GM23338 (cell line): ENCODE data around the gene PIK3AP1. TPM values are rescaled to one million over a fixed set of nuclear protein-coding genes. Genes with fewer than 3 reads are reported as not detected.

Experiments
- ATAC-seq: fragments of 200-7000 bp; cut with Tn5 transposase; 3 replicates; pipeline ENCODE4 v1.9.1; 2020
- DNase-seq: peaks from one replicate; pipeline ENCODE4 v3.0.0-alpha.2; 2015; ENCODE audit warnings: low spot score
- H2AFZ ChIP-seq: fragments of 200-600 bp; sonication (generic); 2 replicates; pipeline ENCODE4 v1.8.0; 2016; ENCODE audit warnings: antibody characterized with exemption, mild to moderate bottlenecking, moderate library complexity
- H3F3A ChIP-seq: fragments of 200-600 bp; sonication (generic); replicated peaks from 2 replicates; pipeline ENCODE4 v1.8.0; 2017; ENCODE audit warnings: antibody characterized with exemption, mixed run types, low read depth
- H3K27ac ChIP-seq: fragments of 200-600 bp; sonication (generic); 2 replicates; pipeline ENCODE4 v1.6.1; 2016; ENCODE audit warnings: low read depth
- H3K27me3 ChIP-seq: fragments of 200-600 bp; sonication (generic); 2 replicates; pipeline ENCODE4 v1.8.0; 2016; ENCODE audit warnings: mild to moderate bottlenecking, mixed run types, moderate library complexity; ENCODE audit not compliant: insufficient read depth
- H3K36me3 ChIP-seq: fragments of 200-600 bp; sonication (generic); 2 replicates; pipeline ENCODE4 v1.8.0; 2016; ENCODE audit warnings: mild to moderate bottlenecking; ENCODE audit not compliant: insufficient read depth
- H3K4me1 ChIP-seq: fragments of 200-600 bp; sonication (generic); 2 replicates; pipeline ENCODE4 v1.8.0; 2016; ENCODE audit warnings: mild to moderate bottlenecking, moderate library complexity; ENCODE audit not compliant: insufficient read depth
- H3K4me2 ChIP-seq: fragments of 200-600 bp; sonication (generic); 2 replicates; pipeline ENCODE4 v1.7.1; 2017; ENCODE audit warnings: mixed run types
- H3K4me3 ChIP-seq: fragments of 200-600 bp; sonication (generic); 2 replicates; pipeline ENCODE4 v1.6.1; 2016; ENCODE audit warnings: mixed run types
- H3K79me2 ChIP-seq: fragments of 200-600 bp; sonication (generic); replicated peaks from 2 replicates; pipeline ENCODE4 v1.8.0; 2017; ENCODE audit warnings: mild to moderate bottlenecking; ENCODE audit not compliant: insufficient read depth
- H3K9me2 ChIP-seq: fragments of 200-600 bp; sonication (generic); 2 replicates; pipeline ENCODE4 v1.8.0; 2017; ENCODE audit not compliant: insufficient read depth
- H4K20me1 ChIP-seq: fragments of 200-600 bp; sonication (generic); replicated peaks from 2 replicates; pipeline ENCODE4 v1.8.0; 2017; ENCODE audit warnings: mild to moderate bottlenecking; ENCODE audit not compliant: insufficient read depth
- H3K27ac Mint-ChIP-seq: 2 replicates; pipeline ENCODE4 v1.8.0; 2020; ENCODE audit warnings: inconsistent platforms, mild to moderate bottlenecking, moderate library complexity, mixed read lengths
- H3K27me3 Mint-ChIP-seq: 3 replicates; pipeline ENCODE4 v1.8.0; 2022; ENCODE audit warnings: low read depth, mild to moderate bottlenecking, moderate library complexity, mixed read lengths, inconsistent platforms; ENCODE audit not compliant: insufficient read depth, poor library complexity
- H3K36me3 Mint-ChIP-seq: 3 replicates; pipeline ENCODE4 v1.8.0; 2021; ENCODE audit warnings: low read depth, mild to moderate bottlenecking, inconsistent platforms, moderate library complexity, mixed read lengths
- H3K4me1 Mint-ChIP-seq: 3 replicates; pipeline ENCODE4 v1.8.0; 2020; ENCODE audit warnings: mild to moderate bottlenecking, inconsistent platforms, mixed read lengths
- H3K4me3 Mint-ChIP-seq: 3 replicates; pipeline ENCODE4 v1.8.0; 2021; ENCODE audit warnings: moderate library complexity, mild to moderate bottlenecking, inconsistent platforms, mixed read lengths
- H3K9me3 Mint-ChIP-seq: 3 replicates; pipeline ENCODE4 v1.8.0; 2020; ENCODE audit warnings: moderate library complexity, mild to moderate bottlenecking, inconsistent platforms, mixed read lengths
- ETS1 ChIP-seq: IDR thresholded peaks from 2 replicates; pipeline ENCODE4 v1.6.1; 2016; ENCODE audit warnings: antibody characterized with exemption
- EZH2phosphoT487 ChIP-seq: fragments of 200-600 bp; sonication (generic); IDR thresholded peaks from one replicate; pipeline ENCODE4 v1.8.1; 2018; ENCODE audit warnings: antibody characterized with exemption; ENCODE audit not compliant: unreplicated experiment
- JUNB ChIP-seq: IDR thresholded peaks from one replicate; pipeline ENCODE4 v1.6.1; 2016; ENCODE audit warnings: antibody characterized with exemption; ENCODE audit not compliant: unreplicated experiment
- NANOG ChIP-seq: IDR thresholded peaks from 2 replicates; pipeline ENCODE4 v1.6.1; 2016; ENCODE audit warnings: antibody characterized with exemption, borderline replicate concordance
- STAT1 ChIP-seq: IDR thresholded peaks from one replicate; pipeline ENCODE4 v1.6.1; 2016; ENCODE audit warnings: antibody characterized with exemption; ENCODE audit not compliant: unreplicated experiment
- ZNF114 ChIP-seq: fragments of 250-450 bp; sonication (Bioruptor Pico); IDR thresholded peaks from 2 replicates; pipeline ENCODE4 v1.5.0; 2020; ENCODE audit warnings: mild to moderate bottlenecking, moderate library complexity
- ZNF331 ChIP-seq: fragments of 250-450 bp; sonication (Bioruptor Pico); IDR thresholded peaks from 2 replicates; pipeline ENCODE4 v1.5.0; 2020; ENCODE audit warnings: low read depth, mild to moderate bottlenecking, moderate library complexity
- polyA plus RNA-seq: library from polyadenylated mRNA; unstranded; fragments of >200 nt; fragmentation: Nextera tagmentation; extraction: Ambion mirVana; gene quantifications from 2 replicates; pipeline ENCODE4 v1.2.1, GENCODE V29; 2016
- total RNA-seq: library from RNA; depleted of rRNA; stranded (reverse); fragments of >200 nt; shearing (Covaris generic); gene quantifications from 2 replicates; pipeline ENCODE4 v1.2.3, GENCODE V29; 2014
- TF ChIP-seq, protein P1 (sequence below): IDR thresholded peaks from one replicate; pipeline ENCODE4 v1.6.1; 2018; ENCODE audit warnings: antibody characterized with exemption; ENCODE audit not compliant: unreplicated experiment
- TF ChIP-seq, protein P2 (sequence below), 2 experiments: fragments of 200-600 bp in 1 of 2; sonication (generic) in 1 of 2; conservative IDR thresholded peaks; 2 replicates each; pipeline versions ENCODE4 v1.5.1 to v1.6.1; 2016 to 2017; ENCODE audit warnings: antibody characterized with exemption in 2 of 2, low read depth in 2 of 2, mild to moderate bottlenecking in 2 of 2, moderate library complexity in 1 of 2

PIK3AP1 gene
- total and polyA plus RNA-seq, 2 experiments from 2014 or later: 0.65 to 2.3 TPM

DNA sequence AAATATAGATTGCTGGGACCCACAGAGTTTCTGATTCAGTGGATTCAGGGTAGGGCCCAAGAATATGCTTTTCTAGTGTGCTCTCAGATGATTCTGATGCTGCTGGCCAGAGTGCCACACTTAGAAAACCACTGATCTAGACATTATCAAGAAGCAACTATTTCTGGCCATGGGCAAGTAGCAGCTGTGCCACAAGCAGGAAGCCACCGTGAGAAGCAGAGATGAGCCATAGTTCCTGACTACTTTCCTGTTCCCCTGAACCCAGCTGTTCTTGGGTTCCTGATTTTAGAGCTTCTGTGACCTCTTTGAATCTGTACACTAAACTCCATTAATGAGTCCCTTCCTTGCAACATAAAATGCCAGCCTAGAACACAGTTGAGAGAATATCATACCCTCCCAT, 38.1 kb upstream of the PIK3AP1 start:
- Mint-ChIP-seq H3K4me1 (no peaks in the 10 kb centered on the region), H3K36me3 (no peaks in the 10 kb centered on the region), H3K27ac (no peak overlapping the region), H3K27me3 (peaks cover 3% of the 10 kb centered on the region), H3K9me3 (no peaks in the 10 kb centered on the region), H3K4me3 (no peak overlapping the region)
- H3K9me2 ChIP-seq: 0 out of 2 replicates have a peak, but pooled peaks cover 2% of the 10 kb centered on the region
- H3K79me2 ChIP-seq: no peaks in the 10 kb centered on the region
- H3F3A ChIP-seq: no peaks in the 10 kb centered on the region
- H3K4me1 ChIP-seq: no peaks in the 10 kb centered on the region
- H4K20me1 ChIP-seq: no peaks in the 10 kb centered on the region
- H2AFZ ChIP-seq: no peak overlapping the region
- H3K4me3 ChIP-seq: no peak overlapping the region
- ATAC-seq (no peak), DNase-seq (no peak)
- no peak for TF ChIP-seq NANOG
- no peak for TF ChIP-seq JUNB
- TF ChIP-seq ZNF114 (CRISPR knock-in tag): no peak
- no peak for TF ChIP-seq EZH2phosphoT487
- TF ChIP-seq, protein P1, sequence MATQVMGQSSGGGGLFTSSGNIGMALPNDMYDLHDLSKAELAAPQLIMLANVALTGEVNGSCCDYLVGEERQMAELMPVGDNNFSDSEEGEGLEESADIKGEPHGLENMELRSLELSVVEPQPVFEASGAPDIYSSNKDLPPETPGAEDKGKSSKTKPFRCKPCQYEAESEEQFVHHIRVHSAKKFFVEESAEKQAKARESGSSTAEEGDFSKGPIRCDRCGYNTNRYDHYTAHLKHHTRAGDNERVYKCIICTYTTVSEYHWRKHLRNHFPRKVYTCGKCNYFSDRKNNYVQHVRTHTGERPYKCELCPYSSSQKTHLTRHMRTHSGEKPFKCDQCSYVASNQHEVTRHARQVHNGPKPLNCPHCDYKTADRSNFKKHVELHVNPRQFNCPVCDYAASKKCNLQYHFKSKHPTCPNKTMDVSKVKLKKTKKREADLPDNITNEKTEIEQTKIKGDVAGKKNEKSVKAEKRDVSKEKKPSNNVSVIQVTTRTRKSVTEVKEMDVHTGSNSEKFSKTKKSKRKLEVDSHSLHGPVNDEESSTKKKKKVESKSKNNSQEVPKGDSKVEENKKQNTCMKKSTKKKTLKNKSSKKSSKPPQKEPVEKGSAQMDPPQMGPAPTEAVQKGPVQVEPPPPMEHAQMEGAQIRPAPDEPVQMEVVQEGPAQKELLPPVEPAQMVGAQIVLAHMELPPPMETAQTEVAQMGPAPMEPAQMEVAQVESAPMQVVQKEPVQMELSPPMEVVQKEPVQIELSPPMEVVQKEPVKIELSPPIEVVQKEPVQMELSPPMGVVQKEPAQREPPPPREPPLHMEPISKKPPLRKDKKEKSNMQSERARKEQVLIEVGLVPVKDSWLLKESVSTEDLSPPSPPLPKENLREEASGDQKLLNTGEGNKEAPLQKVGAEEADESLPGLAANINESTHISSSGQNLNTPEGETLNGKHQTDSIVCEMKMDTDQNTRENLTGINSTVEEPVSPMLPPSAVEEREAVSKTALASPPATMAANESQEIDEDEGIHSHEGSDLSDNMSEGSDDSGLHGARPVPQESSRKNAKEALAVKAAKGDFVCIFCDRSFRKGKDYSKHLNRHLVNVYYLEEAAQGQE: no peak
- TF ChIP-seq, protein P2, sequence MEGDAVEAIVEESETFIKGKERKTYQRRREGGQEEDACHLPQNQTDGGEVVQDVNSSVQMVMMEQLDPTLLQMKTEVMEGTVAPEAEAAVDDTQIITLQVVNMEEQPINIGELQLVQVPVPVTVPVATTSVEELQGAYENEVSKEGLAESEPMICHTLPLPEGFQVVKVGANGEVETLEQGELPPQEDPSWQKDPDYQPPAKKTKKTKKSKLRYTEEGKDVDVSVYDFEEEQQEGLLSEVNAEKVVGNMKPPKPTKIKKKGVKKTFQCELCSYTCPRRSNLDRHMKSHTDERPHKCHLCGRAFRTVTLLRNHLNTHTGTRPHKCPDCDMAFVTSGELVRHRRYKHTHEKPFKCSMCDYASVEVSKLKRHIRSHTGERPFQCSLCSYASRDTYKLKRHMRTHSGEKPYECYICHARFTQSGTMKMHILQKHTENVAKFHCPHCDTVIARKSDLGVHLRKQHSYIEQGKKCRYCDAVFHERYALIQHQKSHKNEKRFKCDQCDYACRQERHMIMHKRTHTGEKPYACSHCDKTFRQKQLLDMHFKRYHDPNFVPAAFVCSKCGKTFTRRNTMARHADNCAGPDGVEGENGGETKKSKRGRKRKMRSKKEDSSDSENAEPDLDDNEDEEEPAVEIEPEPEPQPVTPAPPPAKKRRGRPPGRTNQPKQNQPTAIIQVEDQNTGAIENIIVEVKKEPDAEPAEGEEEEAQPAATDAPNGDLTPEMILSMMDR (conservative IDR thresholded peaks at IDR 0.05; ENCODE audit: low read depth in 2 of 2): no peak
- no peak for TF ChIP-seq ETS1
- TF ChIP-seq ZNF331: no peak
- TF ChIP-seq STAT1: no peak
- no peak overlapping the region for H3K4me2 ChIP-seq
- no peak overlapping the region for H3K27ac ChIP-seq
- no peaks in the 10 kb centered on the region for H3K27me3 ChIP-seq
- no peaks in the 10 kb centered on the region for H3K36me3 ChIP-seq
